ENCODE results near the gene HIVEP3. TPM values are rescaled to one million over a fixed set of nuclear protein-coding genes. Genes with fewer than 3 reads are reported as not detected.

The HIVEP3 gene
- total and polyA plus RNA-seq, 4 donors = 7.0 to 14.7 (median 8.8) TPM

GRCh38 chr1:41872074-41872473 is 46.6 kb downstream of the HIVEP3 start:
- H3K27ac ChIP-seq (ENCODE audit: low read depth in 1 of 2, low read length in 1 of 2) = no peak overlapping the region
- DNase-seq (no peak), ATAC-seq (ENCODE audit: insufficient read depth, low FRiP score) (no peak)
- H3K4me3 ChIP-seq = no peak overlapping the region
- no peaks in the 10 kb centered on the region for H3K36me3 ChIP-seq (ENCODE audit: control insufficient read depth in 4 of 4, insufficient read depth in 4 of 4, low read length in 4 of 4)
- no peak overlapping the region for H3K9ac ChIP-seq (ENCODE audit: insufficient read depth in 1 of 2, low read length in 2 of 2)
- peaks cover 0 to 23% (median 10%) of the 10 kb centered on the region in 5 donors for H3K4me1 ChIP-seq (ENCODE audit: control insufficient read depth in 5 of 5, insufficient read depth in 5 of 5, low read length in 5 of 5)
- H3K27me3 ChIP-seq (ENCODE audit: control insufficient read depth in 3 of 3, insufficient read depth in 3 of 3, low read length in 2 of 3) = no peaks in the 10 kb centered on the region
- TF ChIP-seq CTCF (IDR thresholded peaks at IDR 0.05; ENCODE audit: control extremely low read depth, extremely low read depth) = no peak
- 69 to 79% methylated on average over 4 of the region's 4 CpGs for WGBS, 2 donors
- H3K9me3 ChIP-seq (ENCODE audit: control insufficient read depth in 4 of 4, insufficient read depth in 3 of 4, low read length in 3 of 4) = no peaks in the 10 kb centered on the region

- DNase-seq (no peak), ATAC-seq (ENCODE audit: insufficient read depth, low FRiP score) (no peak)
- no peak overlapping the region for H3K27ac ChIP-seq (ENCODE audit: low read depth in 1 of 2, low read length in 1 of 2)
- no peaks in the 10 kb centered on the region for H3K36me3 ChIP-seq (ENCODE audit: control insufficient read depth in 4 of 4, insufficient read depth in 4 of 4, low read length in 4 of 4)
- H3K4me3 ChIP-seq = no peak overlapping the region
- H3K4me1 ChIP-seq (ENCODE audit: control insufficient read depth in 5 of 5, insufficient read depth in 5 of 5, low read length in 5 of 5) = peaks cover 4 to 10% (median 6%) of the 10 kb centered on the region in 5 donors
- TF ChIP-seq CTCF (IDR thresholded peaks at IDR 0.05; ENCODE audit: control extremely low read depth, extremely low read depth) = no peak
- WGBS, 2 donors = 58 to 70% methylated on average over 7 of the region's 7 CpGs
- H3K9ac ChIP-seq (ENCODE audit: insufficient read depth in 1 of 2, low read length in 2 of 2) = no peak overlapping the region
- H3K9me3 ChIP-seq (ENCODE audit: control insufficient read depth in 4 of 4, insufficient read depth in 3 of 4, low read length in 3 of 4) = peaks cover 0 to under 1% (median 0%) of the 10 kb centered on the region in 4 donors
- H3K27me3 ChIP-seq (ENCODE audit: control insufficient read depth in 3 of 3, insufficient read depth in 3 of 3, low read length in 2 of 3) = no peaks in the 10 kb centered on the region
Measured at GRCh38 chr1:41870076-41870562, 48.6 kb downstream of the HIVEP3 start.

DNA sequence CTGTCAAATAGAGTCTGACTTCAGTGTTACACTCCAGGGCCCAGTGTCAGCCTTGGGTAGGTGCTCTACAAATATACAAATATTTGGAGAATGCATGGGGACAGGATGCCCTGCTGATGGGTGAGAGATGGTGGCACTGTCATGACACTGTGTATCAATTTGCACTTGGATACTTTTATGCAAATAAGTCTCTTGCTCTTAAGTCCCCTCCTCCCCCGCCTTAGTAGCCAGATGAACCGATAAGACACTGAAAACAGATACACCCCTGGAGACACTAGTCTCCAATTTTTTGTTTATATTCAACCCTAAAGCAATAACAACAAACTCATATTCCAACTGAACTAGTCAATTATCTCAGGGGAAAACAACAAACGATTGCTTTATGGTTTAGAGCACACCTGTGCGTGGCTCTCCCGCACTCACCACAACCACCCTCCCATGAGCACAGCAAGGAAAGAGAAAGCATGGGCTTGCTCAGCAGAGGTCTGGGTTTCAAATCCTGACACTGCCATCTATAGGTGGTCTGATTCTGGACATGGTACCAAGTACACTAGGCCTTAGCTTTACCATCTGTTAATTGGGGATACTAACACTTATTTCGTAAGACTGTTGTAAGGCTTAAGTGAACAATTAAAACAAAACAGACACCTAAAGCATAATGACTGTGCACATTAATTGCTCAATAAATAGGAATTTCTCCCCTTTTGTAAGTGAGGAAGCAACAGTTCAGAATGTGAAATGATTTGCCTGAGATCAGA is 50.3 kb downstream of the HIVEP3 start:
- no peak overlapping the region for H3K4me3 ChIP-seq
- no peak for TF ChIP-seq CTCF (IDR thresholded peaks at IDR 0.05; ENCODE audit: control extremely low read depth, extremely low read depth)
- no peak overlapping the region for H3K9ac ChIP-seq (ENCODE audit: insufficient read depth in 1 of 2, low read length in 2 of 2)
- peaks cover 0 to 10% (median 2%) of the 10 kb centered on the region in 5 donors for H3K4me1 ChIP-seq (ENCODE audit: control insufficient read depth in 5 of 5, insufficient read depth in 5 of 5, low read length in 5 of 5)
- WGBS, 2 donors = 83 to 91% methylated on average over 6 of the region's 6 CpGs
- DNase-seq = no peak
- no peak overlapping the region for H3K27ac ChIP-seq (ENCODE audit: low read depth in 1 of 2, low read length in 1 of 2)
- H3K27me3 ChIP-seq (ENCODE audit: control insufficient read depth in 3 of 3, insufficient read depth in 3 of 3, low read length in 2 of 3) = no peaks in the 10 kb centered on the region
- H3K36me3 ChIP-seq (ENCODE audit: control insufficient read depth in 4 of 4, insufficient read depth in 4 of 4, low read length in 4 of 4) = no peaks in the 10 kb centered on the region
- peaks cover 0 to 1% (median 0%) of the 10 kb centered on the region in 4 donors for H3K9me3 ChIP-seq (ENCODE audit: control insufficient read depth in 4 of 4, insufficient read depth in 3 of 4, low read length in 3 of 4)
- ATAC-seq (ENCODE audit: insufficient read depth, low FRiP score) = no peak
